Breast epithelium (tissue), 4 donors: ENCODE data around the gene TFCP2. TPM values are rescaled to one million over a fixed set of nuclear protein-coding genes. Genes with fewer than 3 reads are reported as not detected.

ENCODE experiments used
- DNase-seq, 2 donors: peaks; one replicate each; pipeline ENCODE4 v3.0.0-alpha.2; 2019; ENCODE audit warnings: low spot score in 2 of 2
- H3K27ac ChIP-seq, 2 donors: fragments of 200-600 bp; sonication (generic) in 1 of 2; one replicate each; pipeline ENCODE4 v1.5.1; 2016 to 2019; ENCODE audit warnings: mild to moderate bottlenecking in 1 of 2
- H3K27me3 ChIP-seq, 2 donors: fragments of 200-600 bp; sonication (generic) in 1 of 2; one replicate each; pipeline versions ENCODE4 v1.5.1 to v1.6.0; 2017 to 2019; ENCODE audit warnings: control low read depth in 1 of 2, mild to moderate bottlenecking in 1 of 2
- H3K36me3 ChIP-seq: fragments of 200-600 bp; one replicate; pipeline ENCODE4 v1.5.1; 2019
- H3K4me1 ChIP-seq, 2 donors: fragments of 200-600 bp; sonication (generic); one replicate each; pipeline ENCODE4 v1.5.1; 2016 to 2019; ENCODE audit warnings: control low read depth in 1 of 2
- H3K4me3 ChIP-seq, 3 donors: fragments of 200-600 bp; sonication (generic); 1 replicate in 2 of 3; 2 replicates in 1 of 3; pipeline ENCODE4 v1.5.1; 2016 to 2019; ENCODE audit warnings: mild to moderate bottlenecking in 3 of 3, moderate library complexity in 2 of 3
- H3K9me3 ChIP-seq, 2 donors: fragments of 200-600 bp; sonication (generic) in 1 of 2; one replicate each; pipeline ENCODE4 v1.5.1; 2016 to 2019; ENCODE audit warnings: control low read depth in 1 of 2
- POLR2A ChIP-seq: fragments of 450-650 bp; IDR thresholded peaks from one replicate; pipeline ENCODE4 v1.6.1; 2016; ENCODE audit warnings: antibody characterized with exemption, mild to moderate bottlenecking, moderate library complexity
- POLR2AphosphoS5 ChIP-seq, 3 donors: sonication (generic); formaldehyde crosslinking; IDR thresholded peaks; one replicate each; pipeline ENCODE4 v1.6.1; 2017; ENCODE audit warnings: antibody characterized with exemption in 3 of 3
- intact Hi-C: fragments of 100-400 bp; cut with DNase I; formaldehyde crosslinking; loops from one replicate; pipeline ENCODE4 v1.15.1; 2023; ENCODE audit warnings: low total_unique reads
- total RNA-seq, 3 donors: library from RNA; depleted of rRNA; stranded (reverse); fragments of >200 nt; gene quantifications; one replicate each; pipeline ENCODE4 v1.1.0, GENCODE V29; 2016
- TF ChIP-seq, protein P1 (sequence below), 3 donors: fragments of 450-650 bp; IDR thresholded peaks; one replicate each; pipeline ENCODE4 v1.5.1; 2016 to 2017; ENCODE audit warnings: antibody characterized with exemption in 3 of 3, mild to moderate bottlenecking in 3 of 3, moderate library complexity in 3 of 3

Gene TFCP2
- total RNA-seq, 3 donors from 2014 or later = 14.6 to 22.1 (median 16.4) TPM

DNA sequence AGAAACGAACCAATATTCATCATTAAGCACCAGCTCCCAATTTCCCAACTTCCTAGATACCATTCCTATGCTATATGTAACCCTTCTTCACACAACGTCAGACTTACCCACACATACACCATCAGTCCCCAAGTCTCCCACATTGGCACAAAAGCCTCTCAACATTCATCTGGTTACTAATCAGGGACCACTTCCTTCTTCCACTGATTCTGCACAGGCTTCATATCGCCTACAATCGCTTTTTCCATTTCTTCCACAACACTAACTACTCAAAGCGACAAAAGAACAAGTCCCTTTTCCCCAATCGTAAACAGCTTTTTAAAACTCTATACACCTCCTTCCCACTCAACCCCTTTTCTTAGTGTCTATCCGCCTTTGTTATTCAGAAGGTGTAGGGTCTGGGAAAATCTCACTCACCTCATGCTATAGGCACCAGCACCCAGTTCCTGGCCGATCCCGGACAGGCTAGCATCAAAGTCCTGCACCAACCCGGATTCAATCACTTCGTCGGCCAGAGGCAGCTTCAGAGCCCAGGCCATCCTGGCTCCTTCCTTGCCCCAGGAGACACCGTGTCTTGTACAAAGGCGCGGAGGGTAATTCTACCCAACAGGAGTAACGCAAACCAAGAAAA, 936 bp downstream of the TFCP2 start:
- TF ChIP-seq POLR2AphosphoS5 (IDR thresholded peaks at IDR 0.05) (no peak), POLR2A (no peak)
- TF ChIP-seq, protein P1, sequence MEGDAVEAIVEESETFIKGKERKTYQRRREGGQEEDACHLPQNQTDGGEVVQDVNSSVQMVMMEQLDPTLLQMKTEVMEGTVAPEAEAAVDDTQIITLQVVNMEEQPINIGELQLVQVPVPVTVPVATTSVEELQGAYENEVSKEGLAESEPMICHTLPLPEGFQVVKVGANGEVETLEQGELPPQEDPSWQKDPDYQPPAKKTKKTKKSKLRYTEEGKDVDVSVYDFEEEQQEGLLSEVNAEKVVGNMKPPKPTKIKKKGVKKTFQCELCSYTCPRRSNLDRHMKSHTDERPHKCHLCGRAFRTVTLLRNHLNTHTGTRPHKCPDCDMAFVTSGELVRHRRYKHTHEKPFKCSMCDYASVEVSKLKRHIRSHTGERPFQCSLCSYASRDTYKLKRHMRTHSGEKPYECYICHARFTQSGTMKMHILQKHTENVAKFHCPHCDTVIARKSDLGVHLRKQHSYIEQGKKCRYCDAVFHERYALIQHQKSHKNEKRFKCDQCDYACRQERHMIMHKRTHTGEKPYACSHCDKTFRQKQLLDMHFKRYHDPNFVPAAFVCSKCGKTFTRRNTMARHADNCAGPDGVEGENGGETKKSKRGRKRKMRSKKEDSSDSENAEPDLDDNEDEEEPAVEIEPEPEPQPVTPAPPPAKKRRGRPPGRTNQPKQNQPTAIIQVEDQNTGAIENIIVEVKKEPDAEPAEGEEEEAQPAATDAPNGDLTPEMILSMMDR (IDR thresholded peaks at IDR 0.05) = no peak
- H3K27me3 ChIP-seq = no peaks in the 10 kb centered on the region
- DNase-seq = no peak
- H3K27ac ChIP-seq = peak overlapping the region; percentile 98
- peak overlapping the region; percentile 69 to 89 (median 75) for H3K4me3 ChIP-seq
- intact Hi-C loops = no loop called here
- H3K9me3 ChIP-seq = no peaks in the 10 kb centered on the region
- H3K4me1 ChIP-seq = peaks cover 3 to 11% of the 10 kb centered on the region in 2 donors
- no peaks in the 10 kb centered on the region for H3K36me3 ChIP-seq

DNA sequence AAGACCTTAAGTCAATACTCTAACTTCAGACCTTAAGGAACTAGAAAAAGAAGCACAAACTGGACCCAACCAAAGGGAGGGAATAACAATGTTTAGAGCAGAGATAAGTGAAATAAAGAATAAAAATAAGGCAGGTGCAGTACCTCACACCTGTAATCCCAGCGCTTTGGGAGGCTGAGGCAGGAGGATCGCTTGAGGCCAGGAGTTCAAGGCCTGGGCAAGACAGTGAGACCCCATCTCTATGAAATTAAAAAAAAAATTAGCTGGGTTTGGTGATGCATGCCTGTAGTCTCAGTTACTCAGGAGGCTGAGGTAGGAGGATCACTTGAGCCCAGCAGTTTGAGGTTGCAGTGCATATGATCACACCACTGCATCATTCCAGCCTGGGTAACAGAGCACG, 9.1 kb downstream of the TFCP2 start:
- Histone ChIP-seq H3K9me3 (no peaks in the 10 kb centered on the region), H3K4me3 (no peak overlapping the region), H3K27ac (no peak overlapping the region), H3K36me3 (no peaks in the 10 kb centered on the region), H3K4me1 (no peaks in the 10 kb centered on the region), H3K27me3 (no peaks in the 10 kb centered on the region)
- intact Hi-C loops = no loop called here
- no peak for DNase-seq
- TF ChIP-seq POLR2A (no peak), POLR2AphosphoS5 (IDR thresholded peaks at IDR 0.05) (no peak)
- TF ChIP-seq, protein P1 (IDR thresholded peaks at IDR 0.05) = no peak

- Histone ChIP-seq H3K9me3 (no peaks in the 10 kb centered on the region), H3K4me3 (no peak overlapping the region), H3K4me1 (no peaks in the 10 kb centered on the region), H3K27ac (no peak overlapping the region), H3K27me3 (no peaks in the 10 kb centered on the region), H3K36me3 (no peaks in the 10 kb centered on the region)
- TF ChIP-seq, protein P1 (IDR thresholded peaks at IDR 0.05) = no peak
- TF ChIP-seq POLR2AphosphoS5 (IDR thresholded peaks at IDR 0.05) (no peak), POLR2A (no peak)
- no peak for DNase-seq
- intact Hi-C loops = no loop called here
Measured at GRCh38 chr12:51162217-51162616, 10.7 kb downstream of the TFCP2 start.

GRCh38 chr12:51160814-51161459, 12.0 kb downstream of the TFCP2 start:
- H3K4me1 ChIP-seq = no peaks in the 10 kb centered on the region
- H3K9me3 ChIP-seq = no peaks in the 10 kb centered on the region
- H3K36me3 ChIP-seq = no peaks in the 10 kb centered on the region
- H3K4me3 ChIP-seq = no peak overlapping the region
- DNase-seq = no peak
- no peaks in the 10 kb centered on the region for H3K27me3 ChIP-seq
- no peak overlapping the region for H3K27ac ChIP-seq
- TF ChIP-seq, protein P1 (IDR thresholded peaks at IDR 0.05) = no peak
- no peak for TF ChIP-seq POLR2A
- no peak for TF ChIP-seq POLR2AphosphoS5 (IDR thresholded peaks at IDR 0.05)
- intact Hi-C loops = no loop called here

- intact Hi-C loops = no loop called here
- Histone ChIP-seq H3K36me3 (no peaks in the 10 kb centered on the region), H3K9me3 (no peaks in the 10 kb centered on the region), H3K27ac (no peak overlapping the region), H3K4me3 (no peak overlapping the region), H3K27me3 (no peaks in the 10 kb centered on the region), H3K4me1 (no peaks in the 10 kb centered on the region)
- DNase-seq = no peak
- no peak for TF ChIP-seq POLR2AphosphoS5 (IDR thresholded peaks at IDR 0.05)
- TF ChIP-seq, protein P1 (IDR thresholded peaks at IDR 0.05) = no peak
- TF ChIP-seq POLR2A = no peak
Measured at GRCh38 chr12:51156245-51156765, 16.6 kb downstream of the TFCP2 start.
